Daoy (cell line): ENCODE measurements around the gene MED1. TPM values are rescaled to one million over a fixed set of nuclear protein-coding genes. Genes with fewer than 3 reads are reported as not detected.
A peak's percentile ranks its signal among the peaks of the same experiment; 100 is the strongest.
"Not testable (repeated sequence)": the region's sequence is repeated elsewhere in the genome, so short reads cannot be mapped to it uniquely, and the experiment has no call there.

Experiments used
- DNase-seq: peaks from one replicate; pipeline ENCODE4 v3.0.0-alpha.2; 2015; ENCODE audit warnings: low read depth
- total RNA-seq: library from RNA; depleted of rRNA; stranded (reverse); fragments of >200 nt; shearing (Covaris generic); gene quantifications from 2 replicates; pipeline ENCODE4 v1.2.3, GENCODE V29; 2014

Gene MED1
- total RNA-seq, 1 experiment from 2014 or later, result 9.5 TPM

DNA sequence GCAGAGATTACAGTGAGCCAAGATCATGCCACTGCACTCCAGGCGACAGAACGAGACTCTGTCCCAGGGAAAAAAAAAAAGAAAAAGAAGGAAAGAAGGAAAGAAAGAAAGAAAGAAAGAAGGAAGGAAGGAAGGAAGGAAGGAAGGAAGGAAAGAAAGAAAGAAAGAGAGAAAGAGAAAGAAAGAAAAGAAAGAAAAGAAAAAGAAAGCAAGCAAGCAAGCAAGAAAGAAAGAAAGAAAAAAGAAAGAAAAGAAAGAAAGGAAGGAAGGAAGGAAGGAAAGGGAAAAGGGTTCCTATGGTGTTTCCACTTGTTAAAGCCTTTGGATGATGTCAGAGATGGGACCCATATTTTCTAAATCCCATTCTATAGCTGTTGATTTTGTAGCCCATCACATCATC is 11.2 kb downstream of the MED1 start:
- DNase-seq, result not testable (repeated sequence)

DNA sequence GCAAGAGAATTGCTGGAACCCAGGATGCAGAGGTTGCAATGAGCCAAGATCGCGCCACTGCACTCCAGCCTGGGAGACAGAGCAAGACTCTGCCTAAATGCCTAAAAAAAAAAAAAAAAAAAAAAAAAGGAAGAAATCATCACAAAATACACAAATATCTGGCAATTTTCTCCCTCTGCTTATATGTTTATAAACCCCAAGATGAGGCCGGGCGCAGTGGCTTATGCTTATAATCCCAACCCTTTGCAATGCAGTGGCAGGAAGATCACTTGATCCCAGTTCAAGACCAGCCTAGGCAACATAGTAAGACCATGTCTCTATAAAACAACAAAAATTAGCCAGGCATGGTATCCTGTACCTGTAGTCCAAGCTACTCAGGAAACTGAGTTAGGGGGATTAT is 21.5 kb downstream of the MED1 start:
- no peak for DNase-seq

DNA sequence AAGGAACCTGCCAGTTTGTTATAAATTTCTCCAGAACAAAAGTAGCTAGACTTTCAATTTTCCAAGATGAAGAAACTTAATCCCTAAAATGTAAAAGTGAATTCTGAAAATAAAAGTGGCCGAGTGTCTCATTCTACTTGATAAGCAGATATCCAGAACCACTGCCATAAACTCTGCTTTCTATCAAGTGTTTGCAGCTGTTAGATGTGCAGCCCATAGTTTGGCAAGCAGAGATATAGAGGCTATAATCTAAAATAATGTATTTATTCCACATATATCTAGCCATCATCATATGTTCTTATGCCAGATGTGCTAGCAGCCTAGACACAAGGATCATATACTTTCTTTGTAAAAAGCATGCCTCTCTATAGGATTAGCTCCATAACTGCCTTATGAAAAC is 34.9 kb downstream of the MED1 start:
- DNase-seq, result no peak

DNA sequence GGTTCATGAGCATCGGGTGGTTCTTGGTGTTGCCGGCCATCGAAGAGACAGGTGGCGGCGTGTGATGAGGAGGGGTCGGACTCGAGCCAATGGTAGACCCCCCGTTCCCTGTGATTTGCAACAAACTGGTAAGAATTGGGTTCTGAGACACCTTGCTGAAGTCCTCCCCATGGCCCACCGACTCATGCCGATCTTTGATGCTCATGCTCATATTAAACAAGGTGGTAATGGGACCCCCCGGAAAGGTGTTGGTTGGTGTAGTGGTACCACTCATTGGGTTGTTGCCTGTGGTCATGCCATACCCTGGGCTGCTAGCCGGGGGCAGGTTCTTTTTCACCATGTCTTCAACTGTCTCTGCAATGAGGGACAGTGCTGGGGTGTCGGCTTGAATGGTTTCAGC is 40.8 kb downstream of the MED1 start:
- no peak for DNase-seq

DNA sequence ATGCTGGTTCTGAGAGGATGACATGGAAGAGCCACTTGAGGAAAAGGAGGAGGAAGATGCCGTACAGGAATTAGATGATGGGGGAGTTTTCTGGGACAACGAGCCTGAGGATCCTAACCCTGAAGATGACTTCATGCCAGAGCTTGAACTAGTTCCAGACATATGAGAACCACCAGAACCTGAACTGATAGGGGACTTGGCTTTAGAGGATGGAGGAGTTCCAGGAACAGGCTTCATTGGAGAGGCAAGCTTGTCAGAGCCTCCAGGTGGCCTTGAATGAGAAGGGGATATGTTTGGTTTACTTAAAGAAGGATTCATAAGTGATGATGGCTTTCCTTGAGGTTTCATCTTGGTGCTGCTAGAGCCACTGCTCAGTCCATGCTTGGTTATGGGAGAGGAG is 42.7 kb downstream of the MED1 start:
- no peak for DNase-seq

DNA sequence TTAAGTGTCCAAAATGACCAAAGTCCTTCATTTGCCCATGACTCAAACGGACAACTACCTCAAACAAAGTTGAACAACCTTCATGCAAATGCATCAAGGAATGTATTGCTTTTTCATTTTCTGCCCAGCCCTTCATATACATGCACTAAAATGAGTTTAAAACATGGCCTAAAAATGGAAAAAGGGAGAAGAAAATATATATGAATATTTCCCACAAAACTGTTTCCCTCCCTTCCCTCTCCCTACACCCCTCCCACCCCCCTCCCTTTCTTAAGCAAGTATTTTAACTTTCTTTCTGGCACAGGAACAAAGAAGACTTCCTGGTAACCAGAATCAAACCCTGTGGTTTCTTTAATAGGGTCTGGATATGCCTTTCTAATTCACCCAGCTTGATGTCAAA is 44.1 kb downstream of the MED1 start:
- no peak for DNase-seq

DNA sequence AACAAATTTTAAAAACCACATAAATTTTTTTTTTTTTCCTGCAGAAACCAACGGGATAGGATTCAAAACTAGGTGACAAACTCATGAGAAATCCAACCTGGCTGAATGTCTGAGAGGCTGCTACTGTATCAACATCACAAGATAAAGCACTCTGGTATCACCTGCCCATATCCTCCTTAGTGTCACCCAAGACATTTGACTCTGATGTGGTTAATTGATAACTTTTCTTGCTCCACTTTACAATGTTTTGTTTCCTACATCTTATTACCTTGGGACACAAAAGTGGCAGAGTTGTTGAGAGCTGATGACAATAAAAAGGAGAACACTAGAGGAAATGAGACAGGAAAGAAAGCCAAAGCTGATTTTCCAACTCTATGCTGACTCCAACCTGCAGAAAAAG is 45.6 kb downstream of the MED1 start:
- DNase-seq, result no peak

DNA sequence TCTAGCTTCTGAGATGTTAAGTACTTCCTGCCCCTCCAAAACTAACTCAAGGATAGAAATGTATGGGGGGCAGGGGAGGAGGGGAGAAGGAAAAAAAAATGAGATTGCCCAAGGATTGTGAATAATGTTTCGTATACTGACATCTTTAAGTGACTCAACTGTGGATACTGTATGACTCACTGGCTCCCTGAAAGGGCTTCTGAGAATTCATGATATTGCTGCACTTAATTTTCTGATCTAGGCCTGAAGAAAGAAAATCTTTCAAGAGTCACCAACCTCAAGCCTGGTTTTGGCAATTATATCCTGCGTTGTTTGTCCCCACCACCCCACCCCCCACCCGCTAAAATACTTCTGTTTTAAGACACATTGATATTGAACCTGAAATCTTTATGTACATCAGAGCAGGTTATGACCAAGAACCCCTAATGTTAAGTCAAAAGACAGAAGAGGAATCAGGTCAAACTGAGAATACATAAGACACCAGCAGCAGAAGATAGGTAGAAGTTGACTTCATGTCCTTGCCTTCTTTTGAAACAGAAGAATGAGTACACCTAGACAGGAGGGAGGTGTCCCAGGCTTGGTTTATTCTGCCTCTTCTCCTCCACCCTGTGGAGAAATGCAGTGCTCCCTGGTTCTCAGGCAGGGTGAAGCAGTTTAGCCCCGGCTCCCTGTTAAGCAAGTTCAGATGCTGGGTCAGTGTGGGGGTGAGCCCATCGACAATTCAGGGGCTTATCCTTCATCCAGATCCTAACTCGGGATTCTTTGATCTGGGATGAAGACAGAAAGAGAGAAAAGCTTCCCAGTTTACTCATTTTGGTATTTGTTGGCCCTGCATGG is 46.3 kb downstream of the MED1 start:
- peak; percentile 55 for DNase-seq

DNA sequence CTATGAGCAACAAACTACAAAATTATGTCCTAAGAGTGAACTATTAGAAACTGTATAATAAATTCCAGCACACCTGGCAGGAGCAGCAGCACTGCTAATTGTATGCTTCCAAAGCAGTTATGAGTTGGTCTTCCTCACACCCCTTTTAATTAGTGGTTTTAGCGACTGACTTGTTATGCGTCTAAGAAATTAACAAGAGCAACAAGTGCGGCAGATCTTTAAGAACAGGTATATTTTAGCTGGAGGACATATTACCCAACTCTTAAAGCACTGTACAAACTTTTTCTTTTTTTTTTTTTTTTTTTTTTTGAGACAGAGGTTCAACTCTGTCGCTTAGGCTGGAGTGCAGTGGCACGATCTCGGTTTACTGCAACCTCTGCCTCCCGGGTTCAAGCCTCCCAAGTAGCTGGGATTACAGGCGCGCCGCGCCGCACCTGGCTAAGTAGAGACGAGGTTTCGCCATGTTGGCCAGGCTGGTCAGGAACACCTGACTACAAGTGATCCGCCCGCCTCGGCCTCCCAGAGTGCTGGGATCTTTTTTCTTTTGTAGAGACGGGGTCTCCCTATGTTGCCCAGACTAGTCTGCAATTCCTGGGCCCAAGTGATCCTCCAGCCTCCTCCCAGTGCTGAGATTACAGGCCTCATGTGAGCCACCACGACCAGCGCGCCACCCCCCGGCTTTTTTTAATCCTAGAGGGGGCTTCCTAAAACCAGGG is 48.0 kb downstream of the MED1 start:
- DNase-seq, result no peak

DNA sequence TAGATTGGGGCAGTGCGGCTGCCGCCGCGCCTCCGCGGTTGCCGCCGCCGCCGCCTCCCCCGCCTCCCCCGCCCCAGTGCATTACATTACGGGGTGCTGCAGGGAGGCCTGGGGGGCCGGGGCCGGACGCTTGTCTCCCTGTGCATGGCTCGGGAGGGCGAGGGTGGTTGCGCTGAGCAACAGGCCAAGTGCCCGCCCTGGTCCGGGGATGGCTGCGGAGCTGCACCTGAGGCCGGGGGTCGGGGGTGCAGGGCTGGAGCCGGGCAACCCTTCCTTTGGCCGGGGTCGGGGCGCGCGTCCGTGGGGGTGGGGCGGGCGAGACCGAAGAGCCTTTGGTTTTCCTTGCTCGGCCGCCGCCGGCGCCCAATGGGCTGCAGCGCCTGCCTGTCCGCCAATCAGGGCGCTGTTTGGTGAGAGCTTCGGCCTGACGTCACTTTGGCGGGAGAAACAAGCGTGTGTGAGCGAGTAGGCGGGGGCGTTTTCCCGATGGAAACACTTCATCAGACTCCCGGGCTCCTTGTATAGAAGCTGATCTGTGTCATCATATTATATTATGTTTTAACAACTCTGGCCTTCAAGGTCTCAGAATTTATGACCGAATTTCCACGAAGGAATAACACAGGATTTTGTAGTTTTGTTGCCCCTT is 48.7 kb downstream of the MED1 start:
- DNase-seq, result peak; percentile 95

DNA sequence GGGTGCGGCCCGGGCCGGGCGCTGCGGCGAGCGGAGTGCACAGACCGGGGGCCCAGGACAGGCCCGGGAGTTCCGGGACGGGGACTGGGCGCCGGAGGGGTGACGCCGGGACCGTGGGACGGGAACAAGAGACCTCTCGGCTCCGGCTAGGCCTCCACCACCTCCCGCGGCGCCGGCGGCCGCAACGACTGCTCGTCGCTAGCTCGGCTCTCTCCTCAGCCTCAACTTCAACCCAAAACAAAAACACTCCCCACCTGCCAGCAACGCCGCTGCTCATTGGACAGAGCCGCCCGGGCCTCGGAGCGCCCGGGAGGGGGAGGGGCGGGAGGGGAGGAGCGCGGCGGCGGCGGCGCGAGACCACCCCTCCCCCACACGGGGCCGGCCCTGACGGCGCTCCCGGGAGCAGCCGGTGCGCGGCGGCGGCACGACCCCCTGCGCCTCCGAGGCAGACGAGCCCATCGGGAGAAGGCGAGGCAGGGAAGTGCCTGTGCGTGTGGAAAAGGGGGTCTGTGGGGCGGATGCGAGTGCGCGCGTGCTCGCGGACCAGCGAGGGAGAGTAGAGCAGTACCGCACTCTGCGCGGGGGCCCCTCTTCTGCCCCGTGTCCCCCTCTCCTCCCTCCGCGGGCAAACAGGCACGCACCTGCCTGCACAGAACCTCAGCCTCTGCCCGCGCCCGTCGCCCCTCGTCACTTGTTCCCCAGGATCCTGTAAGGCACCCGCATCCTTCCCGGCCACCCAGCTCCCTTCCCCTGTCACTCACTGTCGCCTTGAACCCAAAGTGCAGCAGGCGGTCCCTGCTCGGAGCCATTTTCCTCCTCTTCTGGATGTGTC is 49.4 kb downstream of the MED1 start, which contains the start of gene FBXL20:
Gene FBXL20 (minus strand): TSS at position 215 of the 832 bp plus-strand sequence. CDS start 224 bp downstream, outside the sequence.
- peak; percentile 85 for DNase-seq

DNA sequence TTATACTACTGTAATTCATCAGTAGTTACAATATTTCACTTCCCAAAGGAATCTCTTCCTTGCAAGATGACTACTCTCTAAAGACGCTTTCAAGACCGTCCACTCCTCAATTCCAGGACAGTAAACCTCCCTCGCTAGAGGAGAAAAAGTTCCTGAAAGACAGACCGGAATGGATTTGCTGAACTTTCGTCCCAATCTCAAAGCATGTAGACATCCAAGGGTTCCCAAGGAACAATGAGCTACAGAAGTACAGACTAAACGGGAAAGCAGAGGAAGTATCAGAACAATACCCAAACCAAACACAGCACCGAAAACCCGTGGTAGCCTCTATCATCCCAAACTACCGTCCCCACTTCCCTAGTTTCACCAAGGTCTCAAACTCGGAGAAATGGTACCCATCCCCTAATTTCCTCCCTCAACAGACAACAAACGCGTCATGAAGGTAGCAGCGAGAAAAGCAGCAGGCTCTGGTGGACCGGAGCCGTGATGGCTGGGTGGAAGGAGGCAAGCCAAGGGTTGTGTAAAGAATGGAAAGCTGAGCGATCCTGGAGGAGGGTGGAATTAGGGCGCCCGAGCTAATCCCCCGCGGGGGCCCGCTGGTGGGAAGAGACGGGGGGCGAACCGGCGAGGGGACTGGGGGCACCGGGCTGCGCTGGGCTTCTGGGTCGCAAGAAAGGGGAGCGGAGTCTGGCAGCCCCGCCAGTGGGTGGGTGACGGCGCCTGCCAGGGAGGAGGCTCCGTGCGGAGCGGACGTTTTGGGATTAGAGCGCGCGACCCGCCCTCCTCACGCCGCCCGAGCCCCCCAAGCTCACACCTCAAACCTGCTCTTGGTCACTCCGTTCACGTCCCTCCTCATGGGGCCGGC is 50.3 kb downstream of the MED1 start:
- no peak for DNase-seq

DNA sequence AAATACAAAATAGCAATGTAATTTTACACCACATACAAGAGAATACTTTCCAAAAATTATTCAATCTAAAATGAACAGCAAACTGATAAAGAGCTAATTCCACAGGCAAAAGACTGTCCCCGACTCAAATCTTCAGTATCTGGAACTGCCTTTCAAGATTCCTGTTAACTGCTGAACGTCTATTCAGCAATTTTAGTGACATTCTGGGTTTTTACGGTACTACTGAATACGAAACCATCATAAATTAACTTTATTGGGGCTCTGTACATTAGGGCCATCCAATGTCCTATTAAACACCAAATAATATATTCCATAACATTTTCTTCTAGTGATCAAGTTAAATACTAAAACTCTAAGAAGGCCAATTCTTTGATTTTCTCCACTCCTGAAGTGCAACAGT is 51.3 kb downstream of the MED1 start:
- no peak for DNase-seq

DNA sequence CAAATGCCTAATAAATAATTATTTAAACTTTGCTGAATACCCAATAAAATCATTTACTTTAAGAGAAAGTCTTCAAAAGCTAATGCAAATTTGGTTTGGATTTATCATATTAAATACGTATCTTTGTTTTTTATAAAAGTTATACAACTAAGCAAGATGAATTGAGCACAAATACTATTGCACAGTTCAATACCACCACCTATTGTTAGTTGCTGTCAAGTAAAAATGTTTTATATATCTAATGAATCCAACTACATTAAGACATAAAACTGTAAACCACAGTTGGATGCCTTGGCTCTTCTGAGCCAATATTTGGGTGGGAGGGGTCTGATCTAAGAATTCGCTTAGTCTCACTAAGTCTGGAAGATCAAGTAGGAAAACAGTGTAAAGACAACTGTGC is 57.3 kb downstream of the MED1 start:
- DNase-seq, result no peak

DNA sequence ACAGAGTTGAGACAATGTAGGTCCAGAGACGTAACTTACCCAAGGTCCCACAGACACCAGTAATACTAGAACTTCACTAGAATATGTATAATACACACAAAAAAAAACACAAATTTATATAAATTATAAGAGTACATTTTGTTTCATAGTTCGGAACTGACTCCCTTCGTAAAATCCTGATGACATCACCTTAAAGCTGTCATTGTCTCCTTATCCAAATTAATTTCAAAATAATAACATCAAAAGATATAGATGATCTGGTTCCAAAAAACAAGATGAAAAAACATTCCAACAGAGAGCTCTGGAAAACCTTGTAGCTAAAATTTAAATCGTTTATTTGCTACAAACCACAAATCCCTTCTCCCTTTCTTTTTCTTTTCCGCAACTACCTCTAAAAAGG is 59.6 kb downstream of the MED1 start:
- no peak for DNase-seq

DNA sequence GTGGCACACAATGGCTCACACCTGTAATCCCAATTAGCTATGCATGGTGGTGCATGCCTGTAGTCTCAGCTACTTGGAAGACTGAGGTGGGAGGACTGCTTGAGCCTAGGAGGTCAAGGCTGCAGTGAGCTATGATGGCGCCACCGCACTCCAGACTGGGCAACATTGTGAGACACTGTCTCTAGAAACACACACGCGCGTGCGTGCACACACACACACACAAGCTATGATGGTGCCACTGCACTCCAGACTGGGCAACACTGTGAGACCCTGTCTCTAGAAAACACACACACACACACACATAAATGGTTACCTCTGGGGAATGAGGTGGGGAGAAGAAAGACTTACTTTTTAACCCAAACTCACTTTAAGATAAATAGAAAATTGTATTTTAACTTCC is 66.0 kb downstream of the MED1 start:
- no peak for DNase-seq

DNA sequence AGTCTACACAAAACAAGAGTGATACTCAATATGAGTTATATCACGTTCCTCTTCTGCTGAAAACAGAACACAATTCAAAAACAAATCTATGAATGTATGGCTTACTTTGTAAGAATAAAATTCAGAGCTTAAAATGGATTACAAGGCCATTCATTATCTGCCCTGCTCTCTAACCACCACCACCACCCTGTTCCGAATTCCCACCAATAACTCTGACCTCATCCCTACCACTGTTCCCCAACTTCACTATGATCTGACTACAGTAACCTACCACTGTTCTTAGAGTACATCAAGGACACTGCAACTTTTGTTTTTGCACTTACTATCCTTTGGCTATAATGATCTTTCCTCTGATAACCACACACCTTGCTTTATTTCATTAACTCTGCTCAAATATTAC is 70.9 kb downstream of the MED1 start:
- DNase-seq, result no peak

DNA sequence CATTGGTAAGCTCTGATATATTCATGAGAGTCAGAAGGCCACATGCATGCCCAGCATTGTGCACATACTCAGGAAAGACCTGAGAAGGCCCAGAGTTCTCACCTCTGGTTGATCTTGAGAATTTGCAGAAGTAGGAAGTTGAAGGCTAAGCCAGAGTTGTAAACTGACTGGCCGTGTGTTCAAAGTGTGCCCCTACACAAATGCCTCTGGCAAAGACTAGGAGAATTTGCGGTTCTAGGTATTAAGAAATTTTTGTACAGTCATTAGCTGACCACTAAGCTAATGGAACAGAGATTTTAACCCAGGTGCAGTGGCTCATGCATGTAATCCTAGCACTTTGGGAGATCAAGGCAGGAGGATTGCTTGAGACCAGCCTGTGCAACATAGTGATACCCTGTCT is 74.6 kb downstream of the MED1 start:
- DNase-seq, result no peak

DNA sequence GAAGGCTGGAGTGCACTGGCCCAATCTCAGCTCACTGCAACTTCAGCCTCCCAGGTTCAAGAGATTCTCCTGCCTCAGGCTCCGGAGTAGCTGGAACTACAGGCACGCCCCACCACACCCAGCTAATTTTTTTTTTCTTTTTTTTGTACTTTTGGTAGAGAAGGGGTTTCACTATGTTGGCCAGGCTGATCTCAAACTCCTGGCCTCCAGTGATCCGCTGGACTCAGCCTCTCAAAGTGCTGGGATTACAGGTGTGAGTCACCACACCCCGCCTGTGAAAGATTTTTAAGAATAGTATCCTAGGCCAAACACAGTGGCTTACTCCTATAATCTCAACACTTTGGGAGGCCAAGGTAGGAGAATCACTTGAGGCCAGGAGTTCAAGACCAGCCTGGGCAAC is 83.3 kb downstream of the MED1 start:
- not testable (repeated sequence) for DNase-seq

DNA sequence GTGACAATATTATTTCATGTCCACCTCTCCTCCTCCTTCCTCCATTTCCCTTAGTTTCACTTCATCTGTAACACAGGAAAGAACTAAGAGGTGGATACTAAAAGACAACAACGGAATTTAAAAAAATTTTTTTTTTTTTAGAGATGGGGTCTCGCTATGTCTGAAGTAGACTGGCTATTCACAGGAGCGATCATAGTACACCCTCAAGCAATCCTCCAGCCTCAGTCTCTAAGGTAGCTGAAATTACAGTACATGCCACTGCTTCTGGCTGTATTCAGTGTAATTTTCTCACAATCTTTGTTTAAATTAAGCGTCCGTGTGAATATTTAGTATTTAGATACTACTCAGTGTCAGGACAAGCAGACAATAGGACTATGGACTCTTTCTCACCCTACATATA is 85.2 kb downstream of the MED1 start:
- DNase-seq, result no peak

DNA sequence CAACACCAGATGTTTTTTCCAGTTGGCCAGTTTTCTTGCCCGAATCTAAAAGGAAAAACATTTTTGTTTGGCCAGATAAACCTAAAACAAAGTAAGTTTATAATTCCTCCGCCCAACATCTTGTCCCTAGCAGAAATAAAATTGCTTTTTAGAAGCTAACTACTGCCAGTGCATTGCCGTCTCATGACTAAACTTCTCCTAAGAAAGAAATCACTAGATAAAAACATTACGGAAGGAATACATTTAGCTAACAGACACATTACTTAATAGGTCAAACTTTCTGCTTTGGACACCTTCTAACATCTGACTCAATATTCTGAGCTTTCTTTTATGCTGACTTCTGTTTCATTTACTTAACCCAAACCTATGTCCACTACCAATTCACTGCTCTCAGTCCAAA is 85.8 kb downstream of the MED1 start:
- DNase-seq, result no peak
